Measurements from ENCODE around the gene KCNK18.

- TF ChIP-seq EZH2phosphoT487 (IDR thresholded peaks at IDR 0.05) = no peak
- TF ChIP-seq CTCF (IDR thresholded peaks at IDR 0.05) = no peak
These were observed 32.4 kb upstream of the KCNK18 start for GRCh38 chr10:117164592-117165537.

Data from neural progenitor cell (in vitro differentiated cells).